Liver (tissue), 9 donors: Measurements from ENCODE around the gene GNB5. TPM values are rescaled to one million over a fixed set of nuclear protein-coding genes. Genes with fewer than 3 reads are reported as not detected.

Experiments
- DNase-seq: peaks from one replicate; pipeline ENCODE4 v3.0.0-alpha.2; 2017; ENCODE audit warnings: low spot score
- H3K27ac ChIP-seq, 2 donors: one replicate each; pipeline ENCODE4 v1.7.0; 2013; ENCODE audit warnings: inconsistent platforms in 2 of 2, low read length in 2 of 2, control low read depth in 1 of 2, low read depth in 1 of 2, mild to moderate bottlenecking in 1 of 2
- H3K27me3 ChIP-seq, 4 donors: one replicate each; pipeline versions ENCODE4 v1.6.1 to v1.7.0; 2013; ENCODE audit warnings: low read length in 3 of 4, inconsistent platforms in 1 of 4, mild to moderate bottlenecking in 1 of 4, moderate library complexity in 1 of 4; ENCODE audit not compliant: control insufficient read depth in 4 of 4, insufficient read depth in 4 of 4
- H3K36me3 ChIP-seq, 4 donors: one replicate each; pipeline versions ENCODE4 v1.6.1 to v1.7.0; 2013; ENCODE audit warnings: low read length in 3 of 4, mild to moderate bottlenecking in 3 of 4, low read depth in 1 of 4, moderate library complexity in 1 of 4; ENCODE audit not compliant: control insufficient read depth in 4 of 4, insufficient read depth in 3 of 4
- H3K4me1 ChIP-seq, 4 donors: one replicate each; pipeline versions ENCODE4 v1.6.1 to v1.7.0; 2013; ENCODE audit warnings: low read length in 3 of 4, mild to moderate bottlenecking in 3 of 4, moderate library complexity in 1 of 4; ENCODE audit not compliant: control insufficient read depth in 4 of 4, insufficient read depth in 4 of 4
- H3K4me3 ChIP-seq, 3 donors: one replicate each; pipeline versions ENCODE4 v1.6.1 to v1.7.0; 2013; ENCODE audit warnings: low read length in 3 of 3, control low read depth in 1 of 3, low read depth in 1 of 3, mild to moderate bottlenecking in 1 of 3
- H3K9ac ChIP-seq, 2 donors: one replicate each; pipeline ENCODE4 v1.7.0; 2013; ENCODE audit warnings: low read length in 2 of 2, mild to moderate bottlenecking in 2 of 2, moderate library complexity in 2 of 2, control low read depth in 1 of 2, low read depth in 1 of 2
- H3K9me3 ChIP-seq, 4 donors: one replicate each; pipeline versions ENCODE4 v1.6.1 to v1.7.0; 2013; ENCODE audit warnings: low read length in 3 of 4; ENCODE audit not compliant: control insufficient read depth in 4 of 4
- ATF3 ChIP-seq: IDR thresholded peaks from 2 replicates; pipeline ENCODE4 v1.6.1; 2016; ENCODE audit warnings: antibody characterized with exemption
- CTCF ChIP-seq: fragments of 150-350 bp; IDR thresholded peaks from 2 replicates; pipeline ENCODE4 v1.5.1; 2017; ENCODE audit warnings: improper control_type of control experiment, low read depth, low read length; ENCODE audit not compliant: missing input control
- EGR1 ChIP-seq, 2 donors: IDR thresholded peaks; 2 replicates each; pipeline ENCODE4 v1.6.1; 2016 to 2018; ENCODE audit warnings: antibody characterized with exemption in 2 of 2, low read depth in 2 of 2
- FOXA1 ChIP-seq: IDR thresholded peaks from 2 replicates; pipeline ENCODE4 v1.6.1; 2016; ENCODE audit warnings: antibody characterized with exemption
- FOXA2 ChIP-seq: IDR thresholded peaks from 2 replicates; pipeline ENCODE4 v1.6.1; 2016; ENCODE audit warnings: antibody characterized with exemption
- GABPA ChIP-seq, 2 donors: IDR thresholded peaks in 1 of 2; conservative IDR thresholded peaks in 1 of 2; 2 replicates each; pipeline ENCODE4 v1.6.1; 2016; ENCODE audit warnings: antibody characterized with exemption in 2 of 2, mild to moderate bottlenecking in 1 of 2, moderate library complexity in 1 of 2
- HNF4A ChIP-seq, 2 donors: conservative IDR thresholded peaks; 2 replicates each; pipeline ENCODE4 v1.6.1; 2016; ENCODE audit warnings: antibody characterized with exemption in 2 of 2, mild to moderate bottlenecking in 2 of 2
- HNF4G ChIP-seq: IDR thresholded peaks from 2 replicates; pipeline ENCODE4 v1.6.1; 2016; ENCODE audit warnings: antibody characterized with exemption
- JUND ChIP-seq, 2 donors: IDR thresholded peaks; 2 replicates each; pipeline ENCODE4 v1.6.1; 2016; ENCODE audit warnings: antibody characterized with exemption in 2 of 2
- MAX ChIP-seq: IDR thresholded peaks from 2 replicates; pipeline ENCODE4 v1.6.1; 2016; ENCODE audit warnings: antibody characterized with exemption
- NR2F2 ChIP-seq: IDR thresholded peaks from 2 replicates; pipeline ENCODE4 v1.6.1; 2016; ENCODE audit warnings: antibody characterized with exemption
- RAD21 ChIP-seq, 2 donors: IDR thresholded peaks; 2 replicates each; pipeline ENCODE4 v1.6.1; 2016; ENCODE audit warnings: antibody characterized with exemption in 2 of 2, mild to moderate bottlenecking in 2 of 2
- REST ChIP-seq: IDR thresholded peaks from 2 replicates; pipeline ENCODE4 v1.6.1; 2016; ENCODE audit warnings: antibody characterized with exemption, mild to moderate bottlenecking
- RXRA ChIP-seq, 2 donors: IDR thresholded peaks; 2 replicates each; pipeline ENCODE4 v1.6.1; 2017 to 2018; ENCODE audit warnings: antibody characterized with exemption in 2 of 2, mild to moderate bottlenecking in 1 of 2
- SP1 ChIP-seq: IDR thresholded peaks from 2 replicates; pipeline ENCODE4 v1.6.1; 2018; ENCODE audit warnings: antibody characterized with exemption, mild to moderate bottlenecking
- TAF1 ChIP-seq: conservative IDR thresholded peaks from 2 replicates; pipeline ENCODE4 v1.6.1; 2016; ENCODE audit warnings: antibody characterized with exemption, mild to moderate bottlenecking
- YY1 ChIP-seq: IDR thresholded peaks from 2 replicates; pipeline ENCODE4 v1.6.1; 2016; ENCODE audit warnings: antibody characterized with exemption, mild to moderate bottlenecking
- WGBS: extraction: QIAGEN DNeasy Blood & Tissue Kit; methylation state at CpG from one replicate; pipeline ENCODE4 v1.1.7; 2013; 5-methylcytosine and 5-hydroxymethylcytosine counted together
- polyA plus RNA-seq, 2 donors: library from polyadenylated mRNA; stranded (reverse) in 1 of 2; unstranded in 1 of 2; fragments of 200-250 nt in 1 of 2; fragments of >200 nt in 1 of 2; fragmentation: Nextera tagmentation in 1 of 2; extraction: Ambion mirVana in 1 of 2; gene quantifications; one replicate each; pipeline versions ENCODE4 v1.2.1 to v1.2.3, GENCODE V29; 2013 to 2015
- total RNA-seq, 2 donors: library from RNA; depleted of rRNA; stranded (reverse); fragments of >200 nt; gene quantifications; one replicate each; pipeline ENCODE4 v1.2.3, GENCODE V29; 2014
- TF ChIP-seq, protein P1 (sequence below): IDR thresholded peaks from 2 replicates; pipeline ENCODE4 v1.6.1; 2016; ENCODE audit warnings: antibody characterized with exemption
- donor health status: healthy.
- donor health status: healthy.
- donor health status: healthy.
- donor health status: healthy.
- donor health status: healthy.

The GNB5 gene
- total and polyA plus RNA-seq, 4 donors: 13.7 to 19.2 (median 15.7) TPM

DNA sequence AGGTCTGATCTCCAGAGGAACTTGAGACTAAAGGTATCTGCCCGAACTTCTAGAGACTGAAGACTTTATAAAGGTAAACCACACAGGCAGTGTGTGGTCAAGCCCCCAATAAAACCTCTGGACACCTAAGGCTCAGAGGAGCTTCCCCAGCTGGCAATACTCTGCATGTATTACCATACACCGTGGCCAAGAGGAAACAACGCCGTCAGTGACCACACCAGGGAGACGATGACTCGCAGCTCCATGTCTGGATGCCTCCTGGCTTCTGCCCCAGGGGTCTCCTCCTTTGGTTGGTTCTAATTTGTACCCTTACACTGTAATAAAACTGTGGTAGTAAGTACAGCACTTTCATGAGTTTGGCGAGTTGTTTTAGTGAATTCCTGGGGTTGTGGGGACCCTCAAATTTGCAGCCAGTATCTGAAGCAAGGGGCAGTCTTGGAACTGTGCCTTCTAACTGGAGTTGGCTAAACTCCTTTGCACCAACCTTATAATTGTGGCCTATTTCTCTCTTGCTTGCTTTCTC is 46.5 kb downstream of the GNB5 start:
- peaks cover 0 to 3% (median under 1%) of the 10 kb centered on the region in 4 donors for H3K4me1 ChIP-seq
- H3K4me3 ChIP-seq: no peak overlapping the region
- no peaks in the 10 kb centered on the region for H3K27me3 ChIP-seq
- WGBS: 94% methylated on average over 7 of the region's 7 CpGs
- no peaks in the 10 kb centered on the region for H3K9me3 ChIP-seq
- TF ChIP-seq GABPA (IDR thresholded peaks at IDR 0.05 in 1 of 2, conservative IDR thresholded peaks at IDR 0.05 in 1 of 2): no peak
- TF ChIP-seq JUND (IDR thresholded peaks at IDR 0.05): no peak
- TF ChIP-seq SP1: no peak
- no peak for TF ChIP-seq FOXA1
- no peak for TF ChIP-seq ATF3
- TF ChIP-seq CTCF: no peak
- no peak for TF ChIP-seq REST
- no peak for TF ChIP-seq MAX
- TF ChIP-seq EGR1 (IDR thresholded peaks at IDR 0.05; ENCODE audit: low read depth in 2 of 2): no peak
- no peak for TF ChIP-seq TAF1
- TF ChIP-seq RAD21 (IDR thresholded peaks at IDR 0.05): no peak
- TF ChIP-seq YY1: no peak
- H3K36me3 ChIP-seq: peaks cover 3 to 10% (median 8%) of the 10 kb centered on the region in 4 donors
- no peak for DNase-seq
- no peak overlapping the region for H3K9ac ChIP-seq
- no peak overlapping the region for H3K27ac ChIP-seq

GRCh38 chr15:52143873-52144272 is 47.3 kb downstream of the GNB5 start:
- H3K36me3 ChIP-seq: peaks cover 2 to 7% (median 3%) of the 10 kb centered on the region in 4 donors
- 85% methylated on average over 11 of the region's 11 CpGs for WGBS
- no peaks in the 10 kb centered on the region for H3K9me3 ChIP-seq
- no peaks in the 10 kb centered on the region for H3K27me3 ChIP-seq
- no peak overlapping the region for H3K27ac ChIP-seq
- H3K4me3 ChIP-seq: no peak overlapping the region
- TF ChIP-seq NR2F2 (no peak), GABPA (IDR thresholded peaks at IDR 0.05 in 1 of 2, conservative IDR thresholded peaks at IDR 0.05 in 1 of 2) (no peak), RXRA (IDR thresholded peaks at IDR 0.05) (no peak), JUND (IDR thresholded peaks at IDR 0.05) (no peak), FOXA2 (no peak), CTCF (no peak), HNF4A (conservative IDR thresholded peaks at IDR 0.05) (no peak), RAD21 (IDR thresholded peaks at IDR 0.05) (no peak), FOXA1 (no peak), HNF4G (no peak), ATF3 (no peak)
- TF ChIP-seq, protein P1, sequence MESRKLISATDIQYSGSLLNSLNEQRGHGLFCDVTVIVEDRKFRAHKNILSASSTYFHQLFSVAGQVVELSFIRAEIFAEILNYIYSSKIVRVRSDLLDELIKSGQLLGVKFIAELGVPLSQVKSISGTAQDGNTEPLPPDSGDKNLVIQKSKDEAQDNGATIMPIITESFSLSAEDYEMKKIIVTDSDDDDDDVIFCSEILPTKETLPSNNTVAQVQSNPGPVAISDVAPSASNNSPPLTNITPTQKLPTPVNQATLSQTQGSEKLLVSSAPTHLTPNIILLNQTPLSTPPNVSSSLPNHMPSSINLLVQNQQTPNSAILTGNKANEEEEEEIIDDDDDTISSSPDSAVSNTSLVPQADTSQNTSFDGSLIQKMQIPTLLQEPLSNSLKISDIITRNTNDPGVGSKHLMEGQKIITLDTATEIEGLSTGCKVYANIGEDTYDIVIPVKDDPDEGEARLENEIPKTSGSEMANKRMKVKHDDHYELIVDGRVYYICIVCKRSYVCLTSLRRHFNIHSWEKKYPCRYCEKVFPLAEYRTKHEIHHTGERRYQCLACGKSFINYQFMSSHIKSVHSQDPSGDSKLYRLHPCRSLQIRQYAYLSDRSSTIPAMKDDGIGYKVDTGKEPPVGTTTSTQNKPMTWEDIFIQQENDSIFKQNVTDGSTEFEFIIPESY: no peak
- no peak for DNase-seq
- H3K9ac ChIP-seq: no peak overlapping the region
- H3K4me1 ChIP-seq: peaks cover 2 to 9% (median 4%) of the 10 kb centered on the region in 4 donors
